Mucosa of gallbladder (tissue), 1 donor: Measurements from ENCODE around the gene BTBD2. TPM values are rescaled to one million over a fixed set of nuclear protein-coding genes. Genes with fewer than 3 reads are reported as not detected.

ENCODE experiments used
- DNase-seq: peaks from one replicate; pipeline ENCODE4 v3.0.0-alpha.2; 2020; ENCODE audit warnings: low spot score
- total RNA-seq: library from RNA; stranded (reverse); gene quantifications from one replicate; pipeline ENCODE4 v1.2.1, GENCODE V29; 2021
- donor health status: DM: no; HTN: no; CAD: no.

The BTBD2 gene
- total RNA-seq, 1 donor from 2014 or later = 92.2 TPM

- peak; percentile 93 for DNase-seq
Measured at GRCh38 chr19:2050991-2051772, 35.7 kb upstream of the BTBD2 start, which contains the start of gene MKNK2. MKNK2 (minus strand) TSS chr19:2051244; CDS start chr19:2050851, 393 bp downstream.

- no peak for DNase-seq
Measured at GRCh38 chr19:2050349-2050990, 35.0 kb upstream of the BTBD2 start.

DNA sequence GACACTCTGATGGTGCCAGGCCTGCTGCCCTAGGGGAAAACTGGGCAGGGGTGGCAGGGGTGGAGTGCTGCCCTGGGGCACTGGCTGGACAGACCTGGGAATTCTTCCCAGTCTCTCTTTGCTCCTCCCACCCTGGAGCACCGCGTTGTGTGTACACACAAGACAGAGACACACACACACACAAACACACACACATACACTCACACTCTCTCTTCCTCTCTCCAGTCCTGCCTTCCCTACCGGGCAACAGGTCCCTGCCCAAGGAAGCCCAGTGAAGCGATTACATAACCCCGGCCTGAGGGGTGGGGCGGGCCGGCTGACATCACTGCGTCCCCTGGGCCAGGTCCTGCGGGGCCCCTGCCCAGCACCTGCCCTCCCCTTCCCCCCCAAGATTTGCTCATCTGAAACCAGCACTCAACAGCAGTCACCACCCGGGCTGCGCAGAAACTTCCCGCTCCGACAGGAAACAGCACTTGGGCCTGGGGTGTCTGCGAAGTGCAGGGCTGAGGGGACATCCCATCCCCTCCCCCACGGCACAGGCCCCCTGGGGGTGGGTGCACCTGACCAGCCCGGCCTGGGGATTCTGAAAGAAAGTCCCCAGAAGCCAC is 34.3 kb upstream of the BTBD2 start:
- peak; percentile 87 for DNase-seq

- DNase-seq = no peak
Measured at GRCh38 chr19:2048959-2049740, 33.6 kb upstream of the BTBD2 start.

DNA sequence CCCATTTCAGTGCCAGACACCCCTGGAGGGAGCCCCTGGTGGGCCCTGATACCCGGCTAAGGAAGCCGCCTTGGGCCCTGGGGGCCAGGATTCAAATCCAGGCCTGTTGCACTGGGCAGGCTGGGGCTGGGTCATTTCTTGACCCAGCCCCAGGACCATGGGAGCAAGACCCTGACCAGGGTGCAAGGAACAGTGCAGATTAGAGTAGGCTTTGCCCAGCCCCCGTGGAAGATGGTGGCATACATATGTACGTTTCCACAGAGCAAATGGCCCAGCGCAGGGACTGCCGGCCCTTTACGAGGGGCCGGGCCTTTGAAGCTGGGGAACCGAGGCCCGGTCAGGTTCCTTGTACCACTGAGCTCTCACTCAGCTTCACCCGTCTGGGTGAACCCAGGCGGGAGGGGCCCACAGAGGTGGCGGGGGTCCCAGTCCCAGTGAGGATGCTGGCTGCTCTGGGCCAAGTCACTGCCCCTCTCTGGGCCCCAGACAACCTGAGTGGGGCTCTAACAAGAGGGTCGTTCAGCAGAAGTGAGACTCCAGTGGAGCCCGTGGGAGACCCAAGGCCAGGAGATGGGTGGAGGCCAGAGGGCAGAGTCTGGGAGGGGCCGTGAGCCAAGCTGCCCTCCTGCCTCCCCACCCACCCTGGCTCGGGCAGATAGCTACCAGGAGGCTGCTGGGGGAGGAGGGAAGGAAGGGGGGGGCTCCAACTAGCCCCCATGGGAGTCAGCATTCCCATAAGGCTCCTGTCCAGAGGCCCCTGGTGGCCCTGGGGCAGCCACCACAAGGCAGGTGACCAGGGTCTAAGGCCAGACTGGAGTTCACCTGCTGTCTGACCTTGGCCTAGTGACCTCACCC is 32.8 kb upstream of the BTBD2 start:
- no peak for DNase-seq

- DNase-seq = peak; percentile 55
Measured at GRCh38 chr19:2047449-2048103, 32.1 kb upstream of the BTBD2 start.

DNA sequence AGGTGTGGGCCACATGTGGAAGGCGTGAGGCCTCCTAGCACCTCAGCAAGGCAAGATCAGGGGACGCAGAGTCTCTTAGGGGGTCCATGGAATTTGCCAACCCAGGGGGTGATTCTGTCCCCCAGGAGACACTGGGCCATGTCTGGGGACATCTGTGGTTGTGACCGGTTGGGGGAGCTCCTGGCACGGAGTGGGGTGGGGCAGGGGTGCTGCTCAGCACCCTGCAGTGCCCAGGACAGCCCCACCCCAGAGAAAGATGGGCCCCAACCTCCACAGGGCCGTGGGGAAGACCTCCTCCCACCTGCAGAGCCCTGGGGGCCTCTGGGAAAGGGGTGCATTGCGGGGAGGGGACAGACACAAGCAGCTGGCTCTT is 31.5 kb upstream of the BTBD2 start:
- DNase-seq = no peak

GRCh38 chr19:2046046-2046907 is 30.8 kb upstream of the BTBD2 start:
- no peak for DNase-seq

DNA sequence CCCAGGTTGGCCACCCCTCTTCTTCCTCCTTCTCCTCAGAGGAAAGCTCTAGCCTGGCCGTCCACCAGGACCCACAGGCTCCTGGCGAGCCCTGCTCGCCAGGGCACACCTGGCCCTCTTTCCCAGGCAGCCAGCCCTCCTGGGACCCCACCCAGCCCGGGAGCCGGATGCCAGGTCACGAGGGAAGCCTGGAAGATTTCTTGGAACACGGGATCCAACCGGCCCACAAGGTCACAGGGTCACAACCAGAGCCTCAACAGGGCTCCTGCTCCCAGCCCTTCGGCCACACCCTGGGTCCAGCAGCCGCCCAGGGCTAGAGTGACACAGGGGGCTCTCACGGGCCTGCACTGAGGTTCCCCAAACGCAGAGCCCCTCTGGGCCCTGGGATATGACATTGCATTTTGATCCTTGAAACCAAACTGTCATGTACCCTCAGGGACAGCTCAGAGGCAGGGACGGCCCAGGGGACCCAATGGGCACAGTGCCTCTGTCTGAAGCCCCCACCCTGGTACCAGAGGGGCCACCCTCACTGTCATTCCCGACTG is 30.1 kb upstream of the BTBD2 start:
- DNase-seq = no peak

GRCh38 chr19:2044709-2045500 is 29.4 kb upstream of the BTBD2 start:
- no peak for DNase-seq

GRCh38 chr19:2043961-2044708 is 28.6 kb upstream of the BTBD2 start:
- no peak for DNase-seq

DNA sequence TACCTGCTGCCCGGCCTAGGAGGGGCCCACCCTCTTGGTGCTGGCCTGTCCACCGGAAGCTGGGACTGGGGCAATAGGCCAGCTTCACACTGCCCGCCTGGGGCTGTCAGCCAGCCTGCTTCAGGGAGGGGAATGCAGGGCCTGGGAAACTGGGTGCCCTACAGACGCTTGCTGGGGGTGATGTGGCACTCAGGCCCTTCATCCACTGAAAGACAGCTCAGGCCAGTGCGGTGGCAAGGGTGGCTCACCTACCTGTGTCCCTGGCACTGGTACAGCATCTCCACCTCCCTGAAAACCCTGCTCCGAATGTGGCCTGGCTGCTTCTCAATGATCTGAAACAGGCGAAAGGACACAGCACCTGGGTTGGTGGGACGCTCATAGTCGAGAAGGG is 27.7 kb upstream of the BTBD2 start:
- DNase-seq = no peak

- DNase-seq = peak; percentile 45
Measured at GRCh38 chr19:2042485-2043250, 27.2 kb upstream of the BTBD2 start.

GRCh38 chr19:2041683-2042484 is 26.4 kb upstream of the BTBD2 start:
- peak; percentile 99 for DNase-seq

DNA sequence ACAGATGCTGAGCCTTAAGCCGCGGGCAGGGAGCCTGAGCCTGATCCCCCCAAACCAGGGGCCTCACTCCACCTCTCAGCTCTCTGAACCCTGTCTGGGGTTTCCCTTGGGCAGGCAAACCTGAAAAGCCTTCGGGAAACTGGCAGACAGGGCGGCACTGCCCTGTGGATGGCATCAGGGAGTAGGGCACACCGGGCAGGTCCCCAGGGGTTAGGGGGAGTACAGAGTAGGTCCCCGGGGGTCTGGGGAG is 25.8 kb upstream of the BTBD2 start:
- DNase-seq = no peak

DNA sequence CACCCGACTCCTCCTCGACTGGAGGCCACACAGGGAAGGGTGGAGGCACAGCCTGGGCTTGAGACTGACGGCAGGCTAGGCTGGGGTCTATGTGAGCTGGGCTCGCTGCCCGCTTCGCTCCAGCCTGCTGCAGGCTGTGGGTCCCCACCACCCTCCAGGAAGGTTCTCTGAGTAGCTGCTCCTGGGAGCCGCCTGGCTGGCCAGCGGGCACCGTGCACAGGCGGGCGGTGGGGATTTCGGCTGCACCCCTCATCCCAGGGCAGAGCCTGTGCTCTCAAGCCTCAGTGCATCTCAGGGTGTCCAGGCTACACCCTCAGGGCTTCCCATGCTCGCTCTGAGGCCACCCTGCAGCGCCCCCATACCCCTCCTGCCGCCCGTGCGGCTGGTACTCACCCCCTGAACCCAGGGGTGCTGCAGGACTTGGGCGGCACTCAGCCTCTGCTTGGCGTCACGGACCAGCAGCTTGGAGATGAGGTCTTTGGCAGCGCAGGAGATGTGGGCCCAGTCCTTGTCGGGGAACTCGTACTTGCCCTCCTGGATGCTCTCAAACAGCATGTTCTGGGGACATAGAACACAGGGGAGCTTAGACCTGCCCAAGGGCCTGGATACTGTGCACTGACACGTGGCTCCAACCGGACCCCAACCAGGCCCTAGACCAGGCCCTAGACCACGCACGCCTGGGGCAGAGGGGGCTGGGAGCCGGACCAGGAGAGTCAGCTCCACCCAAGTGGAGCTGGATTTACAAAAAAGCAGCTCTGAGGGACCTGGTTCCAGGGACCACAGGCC is 25.3 kb upstream of the BTBD2 start:
- no peak for DNase-seq
